ENCODE results near the gene TTC9C. TPM values are rescaled to one million over a fixed set of nuclear protein-coding genes. Genes with fewer than 3 reads are reported as not detected.

Gene TTC9C
- total and polyA plus RNA-seq, 2 of the 8 experiments (the other 6 are each of a cell fraction or from before 2014, with no cell fraction given): 25.4 to 34.1 TPM

GRCh38 chr11:62682518-62682917, 45.8 kb upstream of the TTC9C start:
- H3K23me2 ChIP-seq (ENCODE audit: low read depth, low read length): peaks cover 3% of the 10 kb centered on the region; the same call in 1 of the 2 replicates
- no peak overlapping the region for H3K14ac ChIP-seq (ENCODE audit: insufficient read length)
- no peak overlapping the region for H4K8ac ChIP-seq (ENCODE audit: extremely low read depth, insufficient read depth, low read length)
- no peak overlapping the region for H4K91ac ChIP-seq (replicated peaks; ENCODE audit: insufficient read length, low read length)
- H3K4me3 ChIP-seq (ENCODE audit: extremely low read depth in 1 of 4, insufficient read depth in 2 of 4, low read depth in 3 of 4, low read length in 4 of 4): no peak overlapping the region
- H3K27me3 ChIP-seq (replicated peaks in 1 of 4; ENCODE audit: control insufficient read depth in 3 of 4, extremely low read depth in 1 of 4, insufficient read depth in 3 of 4, low read length in 3 of 4): no peaks in the 10 kb centered on the region
- no peak overlapping the region for H2BK5ac ChIP-seq (ENCODE audit: low read depth, low read length)
- H4K20me1 ChIP-seq (replicated peaks in 1 of 2; ENCODE audit: control insufficient read depth in 1 of 2, insufficient read depth in 2 of 2, low read length in 2 of 2): peaks cover 0 to 1% of the 10 kb centered on the region in 2 experiments
- H3K79me1 ChIP-seq (ENCODE audit: low read depth, low read length): peaks cover 2% of the 10 kb centered on the region; the same call in 1 of the 2 replicates
- no peak overlapping the region for H3K27ac ChIP-seq (ENCODE audit: low read depth, low read length)
- H3K18ac ChIP-seq (ENCODE audit: extremely low read depth, low read length): no peak overlapping the region
- H3K56ac ChIP-seq (replicated peaks; ENCODE audit: insufficient read length, low read depth, low read length): no peak overlapping the region
- no peaks in the 10 kb centered on the region for H3K9me3 ChIP-seq (ENCODE audit: insufficient read depth in 2 of 2, low read depth in 1 of 2, low read length in 1 of 2)
- WGBS, 2 experiments (ENCODE audit: extremely low coverage in 1 of 2, insufficient coverage in 1 of 2, insufficient read length in 1 of 2, insufficient replicate concordance in 2 of 2, low coverage in 1 of 2, low lambda C conversion rate in 2 of 2, missing lambda C conversion rate in 1 of 2): 86% methylated on average over 7 of the region's 7 CpGs; no CpG with 5 or more reads in 1 of the 2 experiments
- H2AK5ac ChIP-seq (ENCODE audit: low read depth, low read length): no peak overlapping the region
- FAIRE-seq (no peak), DNase-seq (ENCODE audit: low read depth in 1 of 2, low spot score in 2 of 2) (no peak)
- no peak overlapping the region for H2BK12ac ChIP-seq (ENCODE audit: low read depth, low read length)
- no peak overlapping the region for H2AFZ ChIP-seq (ENCODE audit: low read length)
- H3K4ac ChIP-seq (replicated peaks; ENCODE audit: insufficient read length, low read depth, low read length): no peak overlapping the region
- H3K4me2 ChIP-seq (ENCODE audit: insufficient read depth in 1 of 2, low read depth in 2 of 2, low read length in 2 of 2): no peak overlapping the region
- no peak overlapping the region for H4K5ac ChIP-seq (ENCODE audit: insufficient read length, low read depth, low read length)
- ChIA-PET CTCF (ENCODE audit: partially characterized antibody) (interaction anchor here (1.6 to 8.2 kb wide), 3 partner anchors 11 to 91 kb away, joined by 6 to 114 read pairs (median 21); partner anchors contain the start of genes BSCL2, GNG3, LRRN4CL and TUT1), POLR2A (ENCODE audit: partially characterized antibody) (interaction anchor here (50.4 to 61.4 kb wide), 2 partner anchors 9 to 22 kb away, joined by 2041 read pairs; partner anchors contain the start of genes BSCL2, C11orf98, CSKMT and GANAB)
- H2BK20ac ChIP-seq (ENCODE audit: low read length): no peak overlapping the region
- peaks cover 0 to 8% (median 4%) of the 10 kb centered on the region in 4 experiments; a peak in 3 of 7 replicates for H3K4me1 ChIP-seq (replicated peaks in 1 of 4; ENCODE audit: control insufficient read depth in 3 of 4, insufficient read depth in 4 of 4, low read length in 3 of 4)
- H2BK120ac ChIP-seq (replicated peaks; ENCODE audit: low read depth, low read length): no peak overlapping the region
- no peak overlapping the region for H3K23ac ChIP-seq (ENCODE audit: insufficient read length)
- H2BK15ac ChIP-seq (ENCODE audit: low read length): no peak overlapping the region
- H3K36me3 ChIP-seq (ENCODE audit: control insufficient read depth in 2 of 4, insufficient read depth in 4 of 4, low read length in 3 of 4): peaks cover 0 to 3% (median under 1%) of the 10 kb centered on the region in 4 experiments; a peak in 2 of 8 replicates
- H3K9ac ChIP-seq (replicated peaks in 1 of 4; ENCODE audit: extremely low read depth in 1 of 4, low read depth in 3 of 4, low read length in 3 of 4): no peak overlapping the region
- peaks cover 0 to 12% of the 10 kb centered on the region in 2 experiments; a peak in 2 of 4 replicates for H3K79me2 ChIP-seq (ENCODE audit: control insufficient read depth in 1 of 2, insufficient read depth in 2 of 2, low read length in 2 of 2)
- no peak for TF ChIP-seq SP2 (IDR thresholded peaks at IDR 0.05; ENCODE audit: low read length)
- no peak for TF ChIP-seq RBBP5 (IDR thresholded peaks at IDR 0.05; ENCODE audit: borderline replicate concordance, low read depth, low read length)

Measured in H1 (cell line).